SK-N-SH treated with all-trans-retinoic acid at 6 μM for 48 hours (cell line): ENCODE data around the gene GCLC.

Source experiments
- ATAC-seq: fragments of 200-7000 bp; cut with Tn5 transposase; 3 replicates; pipeline ENCODE4 v1.9.1; 2020; ENCODE audit warnings: mild to moderate bottlenecking, moderate library complexity
- ARNTL ChIP-seq: fragments of 450-650 bp; formaldehyde crosslinking; IDR thresholded peaks from 2 replicates; pipeline ENCODE4 v1.5.0; 2020; ENCODE audit warnings: low read depth, mild to moderate bottlenecking, moderate library complexity, borderline replicate concordance
- BACH2 ChIP-seq: fragments of 250-450 bp; sonication (Bioruptor Pico); IDR thresholded peaks from 2 replicates; pipeline ENCODE4 v1.9.0; 2021; ENCODE audit warnings: mild to moderate bottlenecking, borderline replicate concordance
- ESRRG ChIP-seq: fragments of 250-450 bp; sonication (Bioruptor Pico); IDR thresholded peaks from 2 replicates; pipeline ENCODE4 v1.6.1; 2021; ENCODE audit warnings: mild to moderate bottlenecking
- GLIS3 ChIP-seq: fragments of 250-450 bp; sonication (Bioruptor Pico); IDR thresholded peaks from 2 replicates; pipeline ENCODE4 v1.5.0; 2020; ENCODE audit warnings: mild to moderate bottlenecking, moderate library complexity
- ISL1 ChIP-seq: fragments of 250-450 bp; sonication (Bioruptor Pico); IDR thresholded peaks from 2 replicates; pipeline ENCODE4 v2.1.2; 2022; ENCODE audit warnings: mild to moderate bottlenecking, moderate library complexity
- OSR1 ChIP-seq: fragments of 250-450 bp; sonication (Bioruptor Pico); IDR thresholded peaks from 2 replicates; pipeline ENCODE4 v1.8.0; 2022; ENCODE audit warnings: moderate library complexity, mild to moderate bottlenecking, inconsistent platforms
- RARB ChIP-seq: fragments of 250-450 bp; sonication (Bioruptor Pico); IDR thresholded peaks from 2 replicates; pipeline ENCODE4 v1.8.0; 2021; ENCODE audit warnings: mild to moderate bottlenecking, moderate library complexity
- SNAI2 ChIP-seq: fragments of 250-450 bp; sonication (Bioruptor Pico); IDR thresholded peaks from 2 replicates; pipeline ENCODE4 v1.5.0; 2020; ENCODE audit warnings: mild to moderate bottlenecking, moderate library complexity
- TOX ChIP-seq: fragments of 250-450 bp; sonication (Bioruptor Pico); IDR thresholded peaks from 2 replicates; pipeline ENCODE4 v1.8.0; 2021; ENCODE audit warnings: mild to moderate bottlenecking, moderate library complexity, borderline replicate concordance
- ZC3H10 ChIP-seq: fragments of 250-450 bp; sonication (Bioruptor Pico); IDR thresholded peaks from 2 replicates; pipeline ENCODE4 v1.5.1; 2021; ENCODE audit warnings: mild to moderate bottlenecking, moderate library complexity
- ZFP3 ChIP-seq: fragments of 250-450 bp; sonication (Bioruptor Pico); IDR thresholded peaks from 2 replicates; pipeline ENCODE4 v1.5.0; 2020; ENCODE audit warnings: mild to moderate bottlenecking, moderate library complexity
- ZFP30 ChIP-seq: fragments of 450-650 bp; formaldehyde crosslinking; IDR thresholded peaks from 2 replicates; pipeline ENCODE4 v1.5.0; 2022; ENCODE audit warnings: mild to moderate bottlenecking, moderate library complexity
- ZNF565 ChIP-seq: fragments of 450-650 bp; formaldehyde crosslinking; conservative IDR thresholded peaks from 2 replicates; pipeline ENCODE4 v1.5.0; 2020; ENCODE audit warnings: low read depth, mild to moderate bottlenecking, moderate library complexity
- ZNF70 ChIP-seq: fragments of 450-650 bp; formaldehyde crosslinking; IDR thresholded peaks from 2 replicates; pipeline ENCODE4 v1.5.0; 2020; ENCODE audit warnings: mild to moderate bottlenecking, moderate library complexity
- ZNF8 ChIP-seq: fragments of 450-650 bp; formaldehyde crosslinking; IDR thresholded peaks from 2 replicates; pipeline ENCODE4 v1.5.0; 2020; ENCODE audit warnings: mild to moderate bottlenecking, moderate library complexity
- TF ChIP-seq, protein P1 (sequence below): fragments of 250-450 bp; sonication (Bioruptor Pico); IDR thresholded peaks from 2 replicates; pipeline ENCODE4 v1.8.0; 2021; ENCODE audit warnings: low read depth, mild to moderate bottlenecking, moderate library complexity, borderline replicate concordance
- TF ChIP-seq, protein P2 (sequence below): fragments of 250-450 bp; sonication (Bioruptor Pico); IDR thresholded peaks from 2 replicates; pipeline ENCODE4 v1.5.1; 2021; ENCODE audit warnings: mild to moderate bottlenecking, moderate library complexity
- TF ChIP-seq, protein P3 (sequence below): fragments of 250-450 bp; sonication (Bioruptor Pico); IDR thresholded peaks from 2 replicates; pipeline ENCODE4 v1.5.1; 2020; ENCODE audit warnings: low read depth, mild to moderate bottlenecking, moderate library complexity
- TF ChIP-seq, protein P4 (sequence below): fragments of 250-450 bp; sonication (Bioruptor Pico); IDR thresholded peaks from 2 replicates; pipeline ENCODE4 v1.5.0; 2020; ENCODE audit warnings: mild to moderate bottlenecking, moderate library complexity
- TF ChIP-seq, protein P5 (sequence below): fragments of 250-450 bp; sonication (Bioruptor Pico); IDR thresholded peaks from 2 replicates; pipeline ENCODE4 v1.8.0; 2020; ENCODE audit warnings: mild to moderate bottlenecking, moderate library complexity, borderline replicate concordance

The GCLC gene

DNA sequence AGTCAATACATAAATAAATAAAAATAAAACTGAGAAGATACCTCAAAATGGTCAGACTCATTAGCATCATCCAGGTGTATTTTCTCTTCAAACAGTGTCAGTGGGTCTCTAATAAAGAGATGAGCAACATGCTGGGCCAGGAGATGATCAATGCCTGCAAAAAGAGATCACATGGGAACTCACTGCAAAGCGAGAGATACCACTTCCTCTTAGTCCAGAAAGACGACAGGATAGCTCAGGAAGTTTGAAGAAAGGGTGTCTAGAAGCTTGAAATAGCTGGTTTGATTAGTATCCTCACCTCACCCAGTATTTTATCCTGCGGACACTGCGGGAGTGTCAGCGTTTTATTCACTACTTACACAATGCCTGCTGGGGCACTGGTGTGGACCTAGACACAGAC lies 38.0 kb downstream of the GCLC start (continued):
- TF ChIP-seq, protein P1, sequence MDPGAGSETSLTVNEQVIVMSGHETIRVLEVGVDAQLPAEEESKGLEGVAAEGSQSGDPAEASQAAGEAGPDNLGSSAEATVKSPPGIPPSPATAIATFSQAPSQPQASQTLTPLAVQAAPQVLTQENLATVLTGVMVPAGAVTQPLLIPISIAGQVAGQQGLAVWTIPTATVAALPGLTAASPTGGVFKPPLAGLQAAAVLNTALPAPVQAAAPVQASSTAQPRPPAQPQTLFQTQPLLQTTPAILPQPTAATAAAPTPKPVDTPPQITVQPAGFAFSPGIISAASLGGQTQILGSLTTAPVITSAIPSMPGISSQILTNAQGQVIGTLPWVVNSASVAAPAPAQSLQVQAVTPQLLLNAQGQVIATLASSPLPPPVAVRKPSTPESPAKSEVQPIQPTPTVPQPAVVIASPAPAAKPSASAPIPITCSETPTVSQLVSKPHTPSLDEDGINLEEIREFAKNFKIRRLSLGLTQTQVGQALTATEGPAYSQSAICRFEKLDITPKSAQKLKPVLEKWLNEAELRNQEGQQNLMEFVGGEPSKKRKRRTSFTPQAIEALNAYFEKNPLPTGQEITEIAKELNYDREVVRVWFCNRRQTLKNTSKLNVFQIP (CRISPR knock-in tag), result no peak
- TF ChIP-seq ISL1 (CRISPR knock-in tag), result no peak
- TF ChIP-seq ZFP30 (CRISPR knock-in tag), result no peak
- TF ChIP-seq, protein P2, sequence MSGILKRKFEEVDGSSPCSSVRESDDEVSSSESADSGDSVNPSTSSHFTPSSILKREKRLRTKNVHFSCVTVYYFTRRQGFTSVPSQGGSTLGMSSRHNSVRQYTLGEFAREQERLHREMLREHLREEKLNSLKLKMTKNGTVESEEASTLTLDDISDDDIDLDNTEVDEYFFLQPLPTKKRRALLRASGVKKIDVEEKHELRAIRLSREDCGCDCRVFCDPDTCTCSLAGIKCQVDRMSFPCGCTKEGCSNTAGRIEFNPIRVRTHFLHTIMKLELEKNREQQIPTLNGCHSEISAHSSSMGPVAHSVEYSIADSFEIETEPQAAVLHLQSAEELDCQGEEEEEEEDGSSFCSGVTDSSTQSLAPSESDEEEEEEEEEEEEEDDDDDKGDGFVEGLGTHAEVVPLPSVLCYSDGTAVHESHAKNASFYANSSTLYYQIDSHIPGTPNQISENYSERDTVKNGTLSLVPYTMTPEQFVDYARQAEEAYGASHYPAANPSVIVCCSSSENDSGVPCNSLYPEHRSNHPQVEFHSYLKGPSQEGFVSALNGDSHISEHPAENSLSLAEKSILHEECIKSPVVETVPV (CRISPR knock-in tag), result no peak
- no peak for TF ChIP-seq BACH2 (CRISPR knock-in tag)
- no peak for TF ChIP-seq ZC3H10 (CRISPR knock-in tag)
- TF ChIP-seq, all 23 proteins: peak for 0

DNA sequence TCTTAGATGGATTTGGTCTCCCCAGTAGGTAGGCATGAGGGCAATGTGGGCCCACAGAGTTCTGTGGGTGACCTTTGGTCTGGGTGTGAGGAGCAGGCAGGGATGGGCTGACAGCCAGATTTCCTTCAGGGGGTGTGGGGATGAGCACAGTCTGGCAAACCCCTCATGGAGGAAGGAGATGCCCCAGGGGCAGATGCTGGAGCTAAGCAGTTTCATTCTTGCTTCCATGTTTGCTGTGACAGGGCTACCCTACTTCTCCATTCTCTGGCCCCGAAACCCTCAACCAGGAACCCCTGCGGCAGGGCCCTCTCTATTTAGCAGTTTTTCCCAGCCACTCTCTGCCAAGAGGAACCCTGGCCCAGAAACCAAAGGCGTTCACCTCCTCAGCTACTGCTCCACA lies 40.4 kb downstream of the GCLC start:
- no peak for ATAC-seq

DNA sequence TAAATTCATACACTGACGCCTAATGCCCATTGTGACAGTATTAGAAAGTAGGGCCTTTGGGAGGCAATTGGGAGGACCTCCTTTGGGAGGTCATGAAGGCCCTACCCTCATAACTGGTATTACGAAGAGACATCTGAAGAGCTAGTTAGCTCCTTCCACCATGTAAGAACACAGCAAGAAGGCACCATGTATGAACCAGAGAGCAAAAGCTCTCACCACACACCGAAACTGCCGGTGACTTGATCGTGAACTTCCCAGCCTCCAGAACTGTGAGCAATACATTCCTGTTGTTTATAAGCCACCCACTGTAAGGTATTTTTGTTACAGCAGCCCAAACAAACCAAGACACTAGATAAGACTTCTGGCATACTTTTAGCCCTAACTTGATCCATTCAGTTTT lies 41.8 kb downstream of the GCLC start:
- no peak for ATAC-seq
- TF ChIP-seq, protein P3, sequence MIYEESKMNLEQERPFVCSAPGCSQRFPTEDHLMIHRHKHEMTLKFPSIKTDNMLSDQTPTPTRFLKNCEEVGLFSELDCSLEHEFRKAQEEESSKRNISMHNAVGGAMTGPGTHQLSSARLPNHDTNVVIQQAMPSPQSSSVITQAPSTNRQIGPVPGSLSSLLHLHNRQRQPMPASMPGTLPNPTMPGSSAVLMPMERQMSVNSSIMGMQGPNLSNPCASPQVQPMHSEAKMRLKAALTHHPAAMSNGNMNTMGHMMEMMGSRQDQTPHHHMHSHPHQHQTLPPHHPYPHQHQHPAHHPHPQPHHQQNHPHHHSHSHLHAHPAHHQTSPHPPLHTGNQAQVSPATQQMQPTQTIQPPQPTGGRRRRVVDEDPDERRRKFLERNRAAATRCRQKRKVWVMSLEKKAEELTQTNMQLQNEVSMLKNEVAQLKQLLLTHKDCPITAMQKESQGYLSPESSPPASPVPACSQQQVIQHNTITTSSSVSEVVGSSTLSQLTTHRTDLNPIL (CRISPR knock-in tag), result no peak
- no peak for TF ChIP-seq ZC3H10 (CRISPR knock-in tag)
- no peak for TF ChIP-seq RARB (CRISPR knock-in tag)
- no peak for TF ChIP-seq ARNTL (CRISPR knock-in tag)
- TF ChIP-seq ISL1 (CRISPR knock-in tag), result no peak
- no peak for TF ChIP-seq ZFP30 (CRISPR knock-in tag)
- TF ChIP-seq ZNF70, result no peak
- TF ChIP-seq, protein P4, sequence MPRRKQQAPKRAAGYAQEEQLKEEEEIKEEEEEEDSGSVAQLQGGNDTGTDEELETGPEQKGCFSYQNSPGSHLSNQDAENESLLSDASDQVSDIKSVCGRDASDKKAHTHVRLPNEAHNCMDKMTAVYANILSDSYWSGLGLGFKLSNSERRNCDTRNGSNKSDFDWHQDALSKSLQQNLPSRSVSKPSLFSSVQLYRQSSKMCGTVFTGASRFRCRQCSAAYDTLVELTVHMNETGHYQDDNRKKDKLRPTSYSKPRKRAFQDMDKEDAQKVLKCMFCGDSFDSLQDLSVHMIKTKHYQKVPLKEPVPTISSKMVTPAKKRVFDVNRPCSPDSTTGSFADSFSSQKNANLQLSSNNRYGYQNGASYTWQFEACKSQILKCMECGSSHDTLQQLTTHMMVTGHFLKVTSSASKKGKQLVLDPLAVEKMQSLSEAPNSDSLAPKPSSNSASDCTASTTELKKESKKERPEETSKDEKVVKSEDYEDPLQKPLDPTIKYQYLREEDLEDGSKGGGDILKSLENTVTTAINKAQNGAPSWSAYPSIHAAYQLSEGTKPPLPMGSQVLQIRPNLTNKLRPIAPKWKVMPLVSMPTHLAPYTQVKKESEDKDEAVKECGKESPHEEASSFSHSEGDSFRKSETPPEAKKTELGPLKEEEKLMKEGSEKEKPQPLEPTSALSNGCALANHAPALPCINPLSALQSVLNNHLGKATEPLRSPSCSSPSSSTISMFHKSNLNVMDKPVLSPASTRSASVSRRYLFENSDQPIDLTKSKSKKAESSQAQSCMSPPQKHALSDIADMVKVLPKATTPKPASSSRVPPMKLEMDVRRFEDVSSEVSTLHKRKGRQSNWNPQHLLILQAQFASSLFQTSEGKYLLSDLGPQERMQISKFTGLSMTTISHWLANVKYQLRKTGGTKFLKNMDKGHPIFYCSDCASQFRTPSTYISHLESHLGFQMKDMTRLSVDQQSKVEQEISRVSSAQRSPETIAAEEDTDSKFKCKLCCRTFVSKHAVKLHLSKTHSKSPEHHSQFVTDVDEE, result no peak
- no peak for TF ChIP-seq SNAI2

More for the DNA sequence above, 40.4 kb downstream of the GCLC start:
- TF ChIP-seq ZNF565 (CRISPR knock-in tag), result no peak
- no peak for TF ChIP-seq ISL1 (CRISPR knock-in tag)
- no peak for TF ChIP-seq ZFP3 (CRISPR knock-in tag)
- TF ChIP-seq, protein P4, result no peak
- TF ChIP-seq OSR1 (CRISPR knock-in tag), result no peak
- no peak for TF ChIP-seq ARNTL (CRISPR knock-in tag)
- TF ChIP-seq ESRRG (CRISPR knock-in tag), result no peak
- TF ChIP-seq ZNF70, result no peak
- TF ChIP-seq ZNF8 (CRISPR knock-in tag), result no peak
- TF ChIP-seq, protein P3 (CRISPR knock-in tag), result no peak
- TF ChIP-seq SNAI2, result no peak
- no peak for TF ChIP-seq RARB (CRISPR knock-in tag)
- no peak for TF ChIP-seq GLIS3 (CRISPR knock-in tag)
- TF ChIP-seq ZC3H10 (CRISPR knock-in tag), result no peak
- TF ChIP-seq, protein P2 (CRISPR knock-in tag), result no peak
- TF ChIP-seq TOX, result no peak
- TF ChIP-seq, protein P5, sequence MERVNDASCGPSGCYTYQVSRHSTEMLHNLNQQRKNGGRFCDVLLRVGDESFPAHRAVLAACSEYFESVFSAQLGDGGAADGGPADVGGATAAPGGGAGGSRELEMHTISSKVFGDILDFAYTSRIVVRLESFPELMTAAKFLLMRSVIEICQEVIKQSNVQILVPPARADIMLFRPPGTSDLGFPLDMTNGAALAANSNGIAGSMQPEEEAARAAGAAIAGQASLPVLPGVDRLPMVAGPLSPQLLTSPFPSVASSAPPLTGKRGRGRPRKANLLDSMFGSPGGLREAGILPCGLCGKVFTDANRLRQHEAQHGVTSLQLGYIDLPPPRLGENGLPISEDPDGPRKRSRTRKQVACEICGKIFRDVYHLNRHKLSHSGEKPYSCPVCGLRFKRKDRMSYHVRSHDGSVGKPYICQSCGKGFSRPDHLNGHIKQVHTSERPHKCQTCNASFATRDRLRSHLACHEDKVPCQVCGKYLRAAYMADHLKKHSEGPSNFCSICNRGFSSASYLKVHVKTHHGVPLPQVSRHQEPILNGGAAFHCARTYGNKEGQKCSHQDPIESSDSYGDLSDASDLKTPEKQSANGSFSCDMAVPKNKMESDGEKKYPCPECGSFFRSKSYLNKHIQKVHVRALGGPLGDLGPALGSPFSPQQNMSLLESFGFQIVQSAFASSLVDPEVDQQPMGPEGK (CRISPR knock-in tag), result no peak
